ENCODE measurements around the gene ABCG1. TPM values are rescaled to one million over a fixed set of nuclear protein-coding genes. Genes with fewer than 3 reads are reported as not detected.
A peak's percentile ranks its signal among the peaks of the same experiment; 100 is the strongest.

The ABCG1 gene
- total RNA-seq, 2 experiments from 2014 or later, result 11.6 to 16.3 TPM

- POLR2A ChIA-PET, result interaction anchor here (0.7 kb wide), 1 partner anchor 12 kb away, joined by 3 read pairs; no protein-coding TSS in a partner anchor
- intact Hi-C loops (cut with DNase I, micrococcal nuclease), result loop anchor here in 1 of 2 experiments (5.0 kb wide), 1 partner anchor 236 kb away; no protein-coding TSS in a partner anchor
- ATAC-seq, result no peak
- no peak for DNase-seq
- peak overlapping the region; percentile 67 for H3K27ac Mint-ChIP-seq
- H3K9me3 Mint-ChIP-seq (ENCODE audit: low read depth), result no peaks in the 10 kb centered on the region
- H3K4me3 Mint-ChIP-seq, result no peak overlapping the region
- no peaks in the 10 kb centered on the region for H3K27me3 Mint-ChIP-seq
- CTCF ChIA-PET, result interaction anchor here (0.9 to 1.6 kb wide), 3 partner anchors 12 to 32 kb away, joined by 3 to 11 read pairs (median 4); no protein-coding TSS in a partner anchor
- H3K36me3 Mint-ChIP-seq (ENCODE audit: low read depth), result peaks cover 31% of the 10 kb centered on the region
- peaks cover 77% of the 10 kb centered on the region for H3K4me1 Mint-ChIP-seq
Observed at GRCh38 chr21:42226626-42227025, 7.7 kb downstream of the ABCG1 start.

GRCh38 chr21:42227909-42228708 is 9.2 kb downstream of the ABCG1 start:
- peaks cover 80% of the 10 kb centered on the region for H3K4me1 Mint-ChIP-seq
- H3K27me3 Mint-ChIP-seq, result no peaks in the 10 kb centered on the region
- peak; percentile 97 for DNase-seq
- intact Hi-C loops (cut with DNase I, micrococcal nuclease), result loop anchor here (1.0 to 5.0 kb wide), 6 partner anchors 8 to 299 kb away; no protein-coding TSS in a partner anchor
- peaks cover 41% of the 10 kb centered on the region for H3K36me3 Mint-ChIP-seq (ENCODE audit: low read depth)
- peak; percentile 96 for ATAC-seq
- ChIA-PET CTCF (interaction anchor here (0.6 to 1.3 kb wide), 6 partner anchors 8 to 116 kb away, joined by 3 to 5 read pairs (median 4); no protein-coding TSS in a partner anchor), POLR2A (interaction anchor here (1.7 to 3.0 kb wide), 2 partner anchors 8 to 10 kb away, joined by 8 to 18 read pairs; no protein-coding TSS in a partner anchor)
- H3K4me3 Mint-ChIP-seq, result peak overlapping the region; percentile 39
- H3K9me3 Mint-ChIP-seq (ENCODE audit: low read depth), result no peaks in the 10 kb centered on the region
- H3K27ac Mint-ChIP-seq, result peak overlapping the region; percentile 94

- POLR2A ChIA-PET, result interaction anchor here (1.7 to 3.0 kb wide), 2 partner anchors 9 to 10 kb away, joined by 8 to 18 read pairs; no protein-coding TSS in a partner anchor
Observed at GRCh38 chr21:42228709-42229220, 9.8 kb downstream of the ABCG1 start.

GRCh38 chr21:42229676-42230075 is 10.7 kb downstream of the ABCG1 start:
- DNase-seq (no peak), ATAC-seq (no peak)
- ChIA-PET CTCF (interaction anchor here (0.7 to 1.6 kb wide), 8 partner anchors 8 to 425 kb away, joined by 3 to 5 read pairs (median 3); no protein-coding TSS in a partner anchor), POLR2A (interaction anchor here (0.6 to 3.0 kb wide), 3 partner anchors 9 to 164 kb away, joined by 4 to 18 read pairs (median 9); no protein-coding TSS in a partner anchor)
- H3K27ac Mint-ChIP-seq, result peak overlapping the region; percentile 84
- intact Hi-C loops (cut with DNase I, micrococcal nuclease), result loop anchor here (2.0 to 10.0 kb wide), 6 partner anchors 225 to 867 kb away; partner anchors contain the start of genes MX2 (in 1 of the 2) and NDUFV3 (in 1 of the 2)
- H3K4me1 Mint-ChIP-seq, result peaks cover 93% of the 10 kb centered on the region
- H3K36me3 Mint-ChIP-seq (ENCODE audit: low read depth), result peaks cover 41% of the 10 kb centered on the region
- H3K27me3 Mint-ChIP-seq, result no peaks in the 10 kb centered on the region
- H3K4me3 Mint-ChIP-seq, result no peak overlapping the region
- H3K9me3 Mint-ChIP-seq (ENCODE audit: low read depth), result no peaks in the 10 kb centered on the region

More at GRCh38 chr21:42228709-42229220, 9.8 kb downstream of the ABCG1 start:
- peaks cover 41% of the 10 kb centered on the region for H3K36me3 Mint-ChIP-seq (ENCODE audit: low read depth)
- H3K4me1 Mint-ChIP-seq, result peaks cover 85% of the 10 kb centered on the region
- DNase-seq, result no peak
- H3K4me3 Mint-ChIP-seq, result no peak overlapping the region
- H3K27ac Mint-ChIP-seq, result peak overlapping the region; percentile 94
- no peaks in the 10 kb centered on the region for H3K9me3 Mint-ChIP-seq (ENCODE audit: low read depth)
- intact Hi-C loops (cut with DNase I, micrococcal nuclease), result loop anchor here (1.0 to 5.0 kb wide), 6 partner anchors 8 to 298 kb away; no protein-coding TSS in a partner anchor
- CTCF ChIA-PET, result interaction anchor here (0.6 to 1.3 kb wide), 6 partner anchors 8 to 116 kb away, joined by 3 to 5 read pairs (median 3); no protein-coding TSS in a partner anchor
- ATAC-seq, result no peak
- no peaks in the 10 kb centered on the region for H3K27me3 Mint-ChIP-seq

GRCh38 chr21:42230178-42230577 is 11.2 kb downstream of the ABCG1 start:
- POLR2A ChIA-PET, result interaction anchor here (0.6 to 3.0 kb wide), 3 partner anchors 8 to 163 kb away, joined by 4 to 18 read pairs (median 9); no protein-coding TSS in a partner anchor
- H3K36me3 Mint-ChIP-seq (ENCODE audit: low read depth), result peaks cover 39% of the 10 kb centered on the region
- CTCF ChIA-PET, result interaction anchor here (0.7 to 1.6 kb wide), 6 partner anchors 8 to 424 kb away, joined by 3 to 5 read pairs (median 3); no protein-coding TSS in a partner anchor
- H3K4me3 Mint-ChIP-seq, result no peak overlapping the region
- intact Hi-C loops (cut with DNase I, micrococcal nuclease), result loop anchor here (5.0 to 10.0 kb wide), 4 partner anchors 225 to 868 kb away; partner anchors contain the start of genes MX2 (in 1 of the 2) and NDUFV3 (in 1 of the 2)
- ATAC-seq (no peak), DNase-seq (no peak)
- H3K27ac Mint-ChIP-seq, result peak overlapping the region; percentile 84
- H3K27me3 Mint-ChIP-seq, result no peaks in the 10 kb centered on the region
- H3K9me3 Mint-ChIP-seq (ENCODE audit: low read depth), result no peaks in the 10 kb centered on the region
- peaks cover 92% of the 10 kb centered on the region for H3K4me1 Mint-ChIP-seq

GRCh38 chr21:42230636-42231035 is 11.7 kb downstream of the ABCG1 start:
- peaks cover 94% of the 10 kb centered on the region for H3K4me1 Mint-ChIP-seq

GRCh38 chr21:42231756-42232155 is 12.8 kb downstream of the ABCG1 start:
- ChIA-PET CTCF (no interaction called here), POLR2A (no interaction called here)
- ATAC-seq, result no peak
- Mint-ChIP-seq H3K36me3 (ENCODE audit: low read depth) (peaks cover 24% of the 10 kb centered on the region), H3K9me3 (ENCODE audit: low read depth) (no peaks in the 10 kb centered on the region), H3K27ac (peak overlapping the region; percentile 97), H3K4me3 (no peak overlapping the region), H3K4me1 (peaks cover 94% of the 10 kb centered on the region), H3K27me3 (no peaks in the 10 kb centered on the region)
- no peak for DNase-seq
- intact Hi-C loops (cut with DNase I, micrococcal nuclease), result loop anchor here (5.0 to 10.0 kb wide), 4 partner anchors 227 to 869 kb away; partner anchors contain the start of genes MX2 (in 1 of the 2) and NDUFV3 (in 1 of the 2)

More at GRCh38 chr21:42230636-42231035, 11.7 kb downstream of the ABCG1 start:
- H3K27ac Mint-ChIP-seq, result peak overlapping the region; percentile 84
- ChIA-PET CTCF (interaction anchor here (1.2 to 1.6 kb wide), 5 partner anchors 8 to 113 kb away, joined by 3 to 5 read pairs (median 3); no protein-coding TSS in a partner anchor), POLR2A (interaction anchor here (0.6 to 1.7 kb wide), 2 partner anchors 10 to 163 kb away, joined by 4 to 9 read pairs; no protein-coding TSS in a partner anchor)
- ATAC-seq (no peak), DNase-seq (no peak)
- H3K9me3 Mint-ChIP-seq (ENCODE audit: low read depth), result no peaks in the 10 kb centered on the region
- intact Hi-C loops (cut with DNase I, micrococcal nuclease), result loop anchor here (5.0 to 10.0 kb wide), 4 partner anchors 226 to 868 kb away; partner anchors contain the start of genes MX2 (in 1 of the 2) and NDUFV3 (in 1 of the 2)
- no peak overlapping the region for H3K4me3 Mint-ChIP-seq
- peaks cover 35% of the 10 kb centered on the region for H3K36me3 Mint-ChIP-seq (ENCODE audit: low read depth)
- H3K27me3 Mint-ChIP-seq, result no peaks in the 10 kb centered on the region

- Mint-ChIP-seq H3K9me3 (ENCODE audit: low read depth) (no peaks in the 10 kb centered on the region), H3K36me3 (ENCODE audit: low read depth) (peaks cover 20% of the 10 kb centered on the region), H3K27ac (peak overlapping the region; percentile 97), H3K4me3 (peak overlapping the region; percentile 68), H3K27me3 (no peaks in the 10 kb centered on the region), H3K4me1 (peaks cover 94% of the 10 kb centered on the region)
- ATAC-seq (no peak), DNase-seq (peak; percentile 31)
- ChIA-PET POLR2A (interaction anchor here (0.6 to 2.9 kb wide), 4 partner anchors 12 to 461 kb away, joined by 3 to 19 read pairs (median 3); no protein-coding TSS in a partner anchor), CTCF (interaction anchor here (1.0 to 1.3 kb wide), 3 partner anchors 12 to 17 kb away, joined by 3 to 10 read pairs (median 4); no protein-coding TSS in a partner anchor)
- intact Hi-C loops (cut with DNase I, micrococcal nuclease), result loop anchor here (5.0 to 10.0 kb wide), 4 partner anchors 228 to 870 kb away; partner anchors contain the start of genes MX2 (in 1 of the 2) and NDUFV3 (in 1 of the 2)
Observed at GRCh38 chr21:42232176-42232825, 13.4 kb downstream of the ABCG1 start.

GRCh38 chr21:42233067-42233961 is 14.4 kb downstream of the ABCG1 start:
- Mint-ChIP-seq H3K4me3 (peak overlapping the region; percentile 68), H3K9me3 (ENCODE audit: low read depth) (no peaks in the 10 kb centered on the region), H3K36me3 (ENCODE audit: low read depth) (peaks cover 13% of the 10 kb centered on the region), H3K27me3 (no peaks in the 10 kb centered on the region), H3K27ac (peak overlapping the region; percentile 97), H3K4me1 (peaks cover 95% of the 10 kb centered on the region)
- DNase-seq (peak; percentile 93), ATAC-seq (peak; percentile 69)
- intact Hi-C loops (cut with DNase I, micrococcal nuclease), result loop anchor here (1.0 to 10.0 kb wide), 7 partner anchors 13 to 871 kb away; partner anchors contain the start of genes MX2 (in 1 of the 2), NDUFV3 (in 1 of the 2) and ZBTB21 (in 1 of the 2)
- CTCF ChIA-PET, result interaction anchor here (0.7 to 1.6 kb wide), 13 partner anchors 9 to 349 kb away, joined by 3 to 10 read pairs (median 4); no protein-coding TSS in a partner anchor
- POLR2A ChIA-PET, result interaction anchor here (0.6 to 2.9 kb wide), 6 partner anchors 9 to 231 kb away, joined by 3 to 19 read pairs (median 3); no protein-coding TSS in a partner anchor

All from activated CD4-positive, alpha-beta T cell treated with anti-CD3 and anti-CD28 coated beads for 36 hours (primary cell).